Body of pancreas (tissue), 4 donors: ENCODE data around the gene MCCC1.

ENCODE experiments used
- POLR2A ChIP-seq, 3 donors: fragments of 450-650 bp; IDR thresholded peaks; one replicate each; pipeline ENCODE4 v1.6.1; 2016; ENCODE audit warnings: antibody characterized with exemption in 3 of 3, mild to moderate bottlenecking in 2 of 3
- TF ChIP-seq, protein P1 (sequence below), 7 experiments: fragments of 450-650 bp in 4 of 7; fragments of 200-600 bp in 3 of 7; sonication (generic) in 3 of 7; IDR thresholded peaks; one replicate each; pipeline ENCODE4 v1.5.1; 2016 to 2019; ENCODE audit warnings: antibody characterized with exemption in 7 of 7

DNA sequence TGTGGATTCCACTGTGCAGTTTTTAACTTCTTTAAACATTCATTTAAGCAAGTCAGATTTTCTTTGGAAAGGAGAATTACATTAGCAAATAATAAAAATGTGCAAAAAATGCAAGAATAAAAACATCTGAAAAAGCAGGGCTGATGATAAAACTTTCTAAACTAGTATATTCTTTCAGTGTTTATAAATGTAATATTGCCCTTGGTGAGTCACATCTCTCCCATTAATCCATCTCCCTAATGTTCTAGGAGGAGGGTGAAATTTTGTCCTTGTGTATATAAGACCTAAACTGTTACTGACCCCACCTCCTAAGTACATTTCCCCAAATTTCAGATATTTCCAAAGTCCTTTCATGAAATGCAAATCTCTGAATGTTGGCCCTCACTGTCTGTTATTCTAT, 90.5 kb downstream of the MCCC1 start:
- TF ChIP-seq, protein P1, sequence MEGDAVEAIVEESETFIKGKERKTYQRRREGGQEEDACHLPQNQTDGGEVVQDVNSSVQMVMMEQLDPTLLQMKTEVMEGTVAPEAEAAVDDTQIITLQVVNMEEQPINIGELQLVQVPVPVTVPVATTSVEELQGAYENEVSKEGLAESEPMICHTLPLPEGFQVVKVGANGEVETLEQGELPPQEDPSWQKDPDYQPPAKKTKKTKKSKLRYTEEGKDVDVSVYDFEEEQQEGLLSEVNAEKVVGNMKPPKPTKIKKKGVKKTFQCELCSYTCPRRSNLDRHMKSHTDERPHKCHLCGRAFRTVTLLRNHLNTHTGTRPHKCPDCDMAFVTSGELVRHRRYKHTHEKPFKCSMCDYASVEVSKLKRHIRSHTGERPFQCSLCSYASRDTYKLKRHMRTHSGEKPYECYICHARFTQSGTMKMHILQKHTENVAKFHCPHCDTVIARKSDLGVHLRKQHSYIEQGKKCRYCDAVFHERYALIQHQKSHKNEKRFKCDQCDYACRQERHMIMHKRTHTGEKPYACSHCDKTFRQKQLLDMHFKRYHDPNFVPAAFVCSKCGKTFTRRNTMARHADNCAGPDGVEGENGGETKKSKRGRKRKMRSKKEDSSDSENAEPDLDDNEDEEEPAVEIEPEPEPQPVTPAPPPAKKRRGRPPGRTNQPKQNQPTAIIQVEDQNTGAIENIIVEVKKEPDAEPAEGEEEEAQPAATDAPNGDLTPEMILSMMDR (IDR thresholded peaks at IDR 0.05) = no peak
- TF ChIP-seq POLR2A (IDR thresholded peaks at IDR 0.05) = no peak
